ENCODE data around the gene SELENOV. TPM values are rescaled to one million over a fixed set of nuclear protein-coding genes. Genes with fewer than 3 reads are reported as not detected.

SELENOV gene
- total RNA-seq, 1 experiment from 2014 or later: not detected

DNA sequence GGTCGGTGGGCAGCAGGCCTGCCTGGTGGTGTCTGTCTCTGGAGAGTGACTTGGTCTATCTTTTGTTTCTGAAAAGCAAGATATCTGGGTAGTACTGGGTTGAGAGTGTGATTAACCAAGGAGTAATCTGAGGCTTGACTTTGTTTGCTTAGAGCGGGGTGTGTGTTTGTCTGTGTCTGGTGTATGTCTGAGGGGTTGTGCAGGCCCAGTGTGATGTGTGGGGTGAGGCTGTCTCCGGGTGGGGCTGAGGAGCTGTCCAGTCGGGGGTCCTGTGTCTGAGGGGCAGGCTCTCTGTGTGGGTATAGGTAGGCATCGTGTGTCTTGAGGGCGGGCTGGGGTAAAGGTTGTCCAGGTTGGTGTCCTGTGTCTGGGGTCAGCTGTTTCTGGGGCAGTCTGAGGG lies 45.4 kb upstream of the SELENOV start:
- Mint-ChIP-seq H3K27ac (ENCODE audit: unreplicated experiment) (no peak overlapping the region), H3K4me3 (ENCODE audit: low read depth, unreplicated experiment) (no peak overlapping the region), H3K36me3 (ENCODE audit: insufficient read depth, unreplicated experiment) (peaks cover 64% of the 10 kb centered on the region), H3K27me3 (ENCODE audit: unreplicated experiment) (no peaks in the 10 kb centered on the region), H3K9me3 (ENCODE audit: low read depth, unreplicated experiment) (no peaks in the 10 kb centered on the region), H3K4me1 (ENCODE audit: low read depth, unreplicated experiment) (no peaks in the 10 kb centered on the region)
- CTCF ChIA-PET: no interaction called here
- TF ChIP-seq, protein P1, sequence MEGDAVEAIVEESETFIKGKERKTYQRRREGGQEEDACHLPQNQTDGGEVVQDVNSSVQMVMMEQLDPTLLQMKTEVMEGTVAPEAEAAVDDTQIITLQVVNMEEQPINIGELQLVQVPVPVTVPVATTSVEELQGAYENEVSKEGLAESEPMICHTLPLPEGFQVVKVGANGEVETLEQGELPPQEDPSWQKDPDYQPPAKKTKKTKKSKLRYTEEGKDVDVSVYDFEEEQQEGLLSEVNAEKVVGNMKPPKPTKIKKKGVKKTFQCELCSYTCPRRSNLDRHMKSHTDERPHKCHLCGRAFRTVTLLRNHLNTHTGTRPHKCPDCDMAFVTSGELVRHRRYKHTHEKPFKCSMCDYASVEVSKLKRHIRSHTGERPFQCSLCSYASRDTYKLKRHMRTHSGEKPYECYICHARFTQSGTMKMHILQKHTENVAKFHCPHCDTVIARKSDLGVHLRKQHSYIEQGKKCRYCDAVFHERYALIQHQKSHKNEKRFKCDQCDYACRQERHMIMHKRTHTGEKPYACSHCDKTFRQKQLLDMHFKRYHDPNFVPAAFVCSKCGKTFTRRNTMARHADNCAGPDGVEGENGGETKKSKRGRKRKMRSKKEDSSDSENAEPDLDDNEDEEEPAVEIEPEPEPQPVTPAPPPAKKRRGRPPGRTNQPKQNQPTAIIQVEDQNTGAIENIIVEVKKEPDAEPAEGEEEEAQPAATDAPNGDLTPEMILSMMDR (IDR thresholded peaks at IDR 0.05; ENCODE audit: unreplicated experiment): no peak
- DNase-seq: no peak
- BruUV-seq (replicated peaks): no TSS peak
- intact Hi-C loops (cut with micrococcal nuclease; ENCODE audit: unreplicated experiment): no loop called here

DNA sequence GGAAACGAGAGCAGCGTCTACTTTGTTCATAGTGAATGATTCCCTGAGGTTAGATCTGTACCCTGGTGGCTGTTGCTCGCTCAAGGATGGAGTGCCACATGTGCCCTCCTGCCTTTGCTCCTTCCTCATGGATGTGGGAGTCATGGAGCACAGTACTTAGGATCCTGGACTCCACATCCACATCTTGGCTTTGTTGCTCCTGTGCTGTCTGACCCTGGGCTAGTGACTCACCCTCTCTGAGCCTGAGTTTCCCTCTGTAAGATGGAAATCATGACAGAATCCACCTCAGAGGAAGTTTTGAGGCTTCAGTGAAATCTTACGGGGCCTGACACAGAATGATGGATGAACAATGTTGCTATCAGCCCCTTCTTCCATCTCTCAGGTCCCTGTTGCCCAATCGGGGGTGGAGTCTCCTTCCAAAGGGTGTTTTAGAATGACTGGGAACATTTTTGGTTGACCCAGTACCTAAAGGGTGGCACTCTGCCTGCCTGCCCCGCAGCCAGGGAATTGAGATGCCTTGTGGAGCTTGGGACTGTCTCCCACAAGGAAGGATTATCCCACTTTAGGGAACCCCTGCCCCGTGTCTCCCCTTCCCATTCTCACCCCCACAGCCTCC lies 44.1 kb upstream of the SELENOV start:
- no peak overlapping the region for H3K27ac Mint-ChIP-seq (ENCODE audit: unreplicated experiment)
- peaks cover 66% of the 10 kb centered on the region for H3K36me3 Mint-ChIP-seq (ENCODE audit: insufficient read depth, unreplicated experiment)
- H3K4me1 Mint-ChIP-seq (ENCODE audit: low read depth, unreplicated experiment): no peaks in the 10 kb centered on the region
- intact Hi-C loops (cut with micrococcal nuclease; ENCODE audit: unreplicated experiment): no loop called here
- CTCF ChIA-PET: no interaction called here
- BruUV-seq (replicated peaks): no TSS peak
- no peak overlapping the region for H3K4me3 Mint-ChIP-seq (ENCODE audit: low read depth, unreplicated experiment)
- DNase-seq: no peak
- H3K27me3 Mint-ChIP-seq (ENCODE audit: unreplicated experiment): no peaks in the 10 kb centered on the region
- TF ChIP-seq, protein P1 (IDR thresholded peaks at IDR 0.05; ENCODE audit: unreplicated experiment): no peak
- no peaks in the 10 kb centered on the region for H3K9me3 Mint-ChIP-seq (ENCODE audit: low read depth, unreplicated experiment)

DNA sequence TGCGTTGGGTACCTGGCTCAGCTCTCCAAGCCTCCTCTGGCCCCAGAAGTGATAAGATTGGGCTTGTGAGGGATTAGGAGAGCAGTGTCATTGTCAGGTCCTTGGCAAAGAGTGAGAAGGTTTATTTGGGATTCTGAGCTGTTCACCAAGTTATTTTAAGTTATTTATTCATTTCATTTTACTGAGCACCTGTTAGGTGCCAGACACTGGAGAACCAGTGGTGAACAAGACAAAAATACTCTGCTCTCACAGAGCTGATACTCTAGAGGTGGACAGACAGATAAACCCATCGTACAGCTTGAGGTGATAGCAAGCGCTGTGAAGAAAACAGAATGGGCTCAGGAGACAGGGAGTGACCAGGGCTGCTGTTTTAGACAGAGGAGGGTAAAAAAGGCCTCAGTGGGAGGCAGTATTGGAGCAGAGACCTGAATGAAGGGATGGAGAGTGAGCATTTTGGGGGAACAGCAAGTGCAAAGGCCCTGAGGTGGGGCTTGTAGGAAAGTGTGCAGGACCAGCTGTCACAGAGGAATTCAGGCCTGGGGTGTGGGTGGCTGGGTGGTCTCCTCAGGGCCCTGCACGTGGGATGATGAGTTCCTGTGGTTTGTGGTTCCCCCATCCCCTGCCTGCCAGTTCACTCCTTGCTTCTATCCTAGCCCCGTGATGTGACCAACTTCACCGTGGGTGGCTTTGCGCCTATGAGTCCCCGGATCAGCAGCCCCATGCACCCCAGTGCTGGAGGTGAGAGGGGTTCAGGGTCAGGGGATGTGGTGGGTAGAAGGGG lies 43.0 kb upstream of the SELENOV start:
- intact Hi-C loops (cut with micrococcal nuclease; ENCODE audit: unreplicated experiment): no loop called here
- CTCF ChIA-PET: no interaction called here

DNA sequence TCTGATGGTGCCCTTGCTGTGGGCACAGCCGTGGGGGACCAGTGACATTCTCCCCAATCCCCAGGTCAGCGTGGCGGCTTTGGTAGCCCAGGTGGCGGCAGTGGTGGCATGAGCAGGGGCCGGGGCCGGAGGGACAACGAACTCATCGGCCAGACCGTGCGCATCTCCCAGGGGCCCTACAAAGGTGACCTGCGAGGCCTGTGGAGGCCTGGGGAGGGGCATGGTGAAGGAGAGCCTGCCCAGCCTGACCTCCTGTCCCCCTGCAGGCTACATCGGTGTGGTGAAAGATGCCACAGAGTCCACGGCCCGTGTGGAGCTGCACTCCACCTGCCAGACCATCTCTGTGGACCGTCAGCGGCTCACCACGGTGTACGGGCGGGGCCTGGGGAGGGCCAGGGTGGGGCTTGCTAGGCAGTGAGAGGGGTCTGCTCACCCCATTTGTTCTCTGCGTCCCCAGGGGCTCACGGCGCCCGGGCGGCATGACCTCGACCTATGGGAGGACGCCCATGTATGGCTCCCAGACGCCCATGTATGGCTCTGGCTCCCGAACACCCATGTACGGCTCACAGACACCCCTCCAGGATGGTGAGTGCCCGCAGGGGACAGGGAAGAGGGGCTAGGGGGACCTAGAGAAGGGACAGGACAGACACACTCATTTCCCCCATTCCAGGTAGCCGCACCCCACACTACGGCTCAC lies 42.0 kb upstream of the SELENOV start:
- DNase-seq: no peak
- Mint-ChIP-seq H3K4me3 (ENCODE audit: low read depth, unreplicated experiment) (no peak overlapping the region), H3K4me1 (ENCODE audit: low read depth, unreplicated experiment) (no peaks in the 10 kb centered on the region), H3K36me3 (ENCODE audit: insufficient read depth, unreplicated experiment) (peaks cover 77% of the 10 kb centered on the region), H3K9me3 (ENCODE audit: low read depth, unreplicated experiment) (no peaks in the 10 kb centered on the region), H3K27ac (ENCODE audit: unreplicated experiment) (no peak overlapping the region), H3K27me3 (ENCODE audit: unreplicated experiment) (no peaks in the 10 kb centered on the region)
- CTCF ChIA-PET: no interaction called here
- intact Hi-C loops (cut with micrococcal nuclease; ENCODE audit: unreplicated experiment): no loop called here
- TF ChIP-seq, protein P1 (IDR thresholded peaks at IDR 0.05; ENCODE audit: unreplicated experiment): no peak
- no TSS peak for BruUV-seq (replicated peaks)

More for the DNA sequence above, 43.0 kb upstream of the SELENOV start:
- Mint-ChIP-seq H3K4me1 (ENCODE audit: low read depth, unreplicated experiment) (no peaks in the 10 kb centered on the region), H3K9me3 (ENCODE audit: low read depth, unreplicated experiment) (no peaks in the 10 kb centered on the region), H3K27ac (ENCODE audit: unreplicated experiment) (no peak overlapping the region), H3K36me3 (ENCODE audit: insufficient read depth, unreplicated experiment) (peaks cover 67% of the 10 kb centered on the region), H3K27me3 (ENCODE audit: unreplicated experiment) (no peaks in the 10 kb centered on the region), H3K4me3 (ENCODE audit: low read depth, unreplicated experiment) (no peak overlapping the region)
- TF ChIP-seq, protein P1 (IDR thresholded peaks at IDR 0.05; ENCODE audit: unreplicated experiment): no peak
- no peak for DNase-seq
- no TSS peak for BruUV-seq (replicated peaks)

Data from Calu3 (cell line).